CD4-positive, alpha-beta T cell treated with Interleukin-21 for 1 hour (primary cell): Measurements from ENCODE around the gene UFM1.
"Not testable (repeated sequence)": the region's sequence is repeated elsewhere in the genome, so short reads cannot be mapped to it uniquely, and the experiment has no call there.

Experiments
- DNase-seq: peaks from one replicate; pipeline ENCODE4 v3.0.0-alpha.2; 2020

UFM1 gene

GRCh38 chr13:38349390-38350113, at the start of gene UFM1:
Gene UFM1 (plus strand): TSS chr13:38349851. CDS start chr13:38349920, 69 bp downstream.
- peak; percentile 91 for DNase-seq

DNA sequence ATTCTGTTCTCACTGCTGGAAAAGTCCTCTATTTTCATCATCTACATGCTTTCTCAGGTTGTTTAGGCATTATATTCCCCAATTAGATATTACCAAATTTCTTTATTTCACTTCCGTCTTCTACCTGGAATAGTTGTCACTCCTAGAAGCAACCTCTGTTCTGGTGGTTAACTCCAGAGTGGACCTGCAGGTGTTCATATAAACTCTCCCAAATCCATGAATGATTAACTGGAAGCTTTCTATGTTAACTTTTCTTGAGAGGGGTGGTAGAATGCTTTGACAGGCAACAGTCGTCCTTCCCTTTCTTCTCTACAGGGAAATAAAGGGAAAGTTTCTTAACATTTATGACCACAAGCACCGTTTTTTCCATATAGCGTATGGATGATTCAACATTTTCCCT, 48.4 kb upstream of the UFM1 start:
- DNase-seq, result no peak

- DNase-seq, result no peak
Observed at GRCh38 chr13:38303816-38304320, 45.8 kb upstream of the UFM1 start.

DNA sequence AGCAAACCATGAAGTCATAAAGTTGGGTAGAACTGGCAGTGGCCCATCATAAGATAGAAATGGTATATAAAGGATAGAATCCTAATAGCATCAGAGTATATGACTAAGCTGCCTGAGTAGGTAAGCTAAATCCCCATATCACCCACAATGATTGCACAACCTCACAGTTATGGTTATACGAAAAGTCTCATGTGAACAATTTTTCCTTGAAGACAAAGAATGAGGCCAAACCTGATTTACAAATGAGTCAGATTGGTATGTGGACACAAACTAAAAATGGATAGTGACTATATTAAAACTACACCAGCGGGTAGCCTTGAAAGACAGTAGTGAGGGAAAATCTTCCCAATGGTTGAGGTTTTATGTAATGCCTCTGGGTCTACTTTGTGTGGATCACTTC, 40.9 kb upstream of the UFM1 start:
- DNase-seq, result no peak

DNA sequence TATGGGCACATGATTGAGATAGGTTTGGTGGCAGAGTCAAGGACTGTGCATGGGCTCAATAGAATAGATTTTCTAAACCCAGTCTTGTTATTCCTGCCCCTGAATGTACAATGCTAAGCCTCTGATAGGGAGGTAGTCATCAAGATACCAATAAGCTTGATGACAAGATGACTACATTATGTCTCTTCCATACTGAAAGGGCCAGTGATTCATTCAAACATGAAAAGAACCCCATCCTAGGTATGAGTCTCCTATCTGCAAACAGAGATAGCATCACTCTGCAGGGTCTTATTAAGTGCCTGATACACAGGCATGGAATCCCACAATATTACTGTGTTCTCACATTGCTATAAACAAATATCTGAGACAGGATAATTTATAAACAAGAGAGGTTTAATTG, 40.3 kb upstream of the UFM1 start:
- DNase-seq, result no peak

GRCh38 chr13:38311175-38311574, 38.5 kb upstream of the UFM1 start:
- not testable (repeated sequence) for DNase-seq

- no peak for DNase-seq
Observed at GRCh38 chr13:38316129-38316528, 33.5 kb upstream of the UFM1 start.

- DNase-seq, result no peak
Observed at GRCh38 chr13:38321654-38322053, 28.0 kb upstream of the UFM1 start.

DNA sequence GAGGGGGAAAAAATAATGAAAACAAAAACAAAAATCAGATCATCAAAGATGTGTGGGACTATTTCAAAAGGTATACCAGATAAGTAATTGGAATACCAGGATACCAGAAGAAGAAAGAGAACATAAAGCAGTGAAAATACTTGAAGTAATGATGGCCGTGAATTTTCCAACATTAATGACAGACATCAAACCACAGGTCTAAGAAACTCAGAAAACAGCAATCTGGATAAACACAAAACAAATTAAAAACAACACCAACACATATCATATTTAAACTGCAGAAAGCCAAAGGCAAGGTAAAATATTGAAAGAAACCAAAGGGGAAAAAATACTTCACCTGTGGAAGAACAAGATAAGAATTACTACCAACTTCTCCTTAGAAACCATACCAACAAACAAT, 24.2 kb upstream of the UFM1 start:
- DNase-seq, result no peak

GRCh38 chr13:38328699-38329098, 21.0 kb upstream of the UFM1 start:
- DNase-seq, result no peak

- DNase-seq, result no peak
Observed at GRCh38 chr13:38334845-38335244, 14.8 kb upstream of the UFM1 start.

- DNase-seq, result no peak
Observed at GRCh38 chr13:38338089-38338488, 11.6 kb upstream of the UFM1 start.

- DNase-seq, result no peak
Observed at GRCh38 chr13:38340624-38341023, 9.0 kb upstream of the UFM1 start.

DNA sequence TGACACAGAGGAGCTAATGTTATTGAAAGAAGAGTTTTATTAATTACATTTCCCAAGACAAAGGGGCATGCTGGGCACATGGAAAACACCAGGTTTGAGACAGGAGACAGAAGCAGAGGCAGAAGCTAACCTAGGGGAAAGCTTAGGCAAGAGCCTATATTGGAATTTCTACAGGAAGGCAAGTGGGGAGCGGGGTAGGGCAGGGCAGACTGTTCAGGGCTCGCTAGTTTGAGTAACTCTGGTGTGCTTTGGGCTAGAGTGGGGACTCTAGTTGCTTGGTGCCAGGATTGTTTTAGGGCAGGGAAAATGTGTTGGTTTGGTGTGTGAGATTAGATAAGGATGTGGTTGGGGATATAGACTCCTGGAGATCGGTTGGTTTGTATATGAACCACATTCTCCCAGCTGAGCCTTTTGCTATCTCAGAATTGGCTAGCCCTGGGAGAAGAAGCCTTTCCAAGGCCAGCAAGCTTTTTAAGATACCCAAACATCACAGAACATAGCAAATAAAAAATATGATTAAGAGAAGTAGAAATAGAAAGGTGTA, 8.4 kb upstream of the UFM1 start:
- DNase-seq, result no peak

- no peak for DNase-seq
Observed at GRCh38 chr13:38346764-38347163, 2.9 kb upstream of the UFM1 start.

- DNase-seq, result peak; percentile 18
Observed at GRCh38 chr13:38348861-38349389, 726 bp upstream of the UFM1 start.

DNA sequence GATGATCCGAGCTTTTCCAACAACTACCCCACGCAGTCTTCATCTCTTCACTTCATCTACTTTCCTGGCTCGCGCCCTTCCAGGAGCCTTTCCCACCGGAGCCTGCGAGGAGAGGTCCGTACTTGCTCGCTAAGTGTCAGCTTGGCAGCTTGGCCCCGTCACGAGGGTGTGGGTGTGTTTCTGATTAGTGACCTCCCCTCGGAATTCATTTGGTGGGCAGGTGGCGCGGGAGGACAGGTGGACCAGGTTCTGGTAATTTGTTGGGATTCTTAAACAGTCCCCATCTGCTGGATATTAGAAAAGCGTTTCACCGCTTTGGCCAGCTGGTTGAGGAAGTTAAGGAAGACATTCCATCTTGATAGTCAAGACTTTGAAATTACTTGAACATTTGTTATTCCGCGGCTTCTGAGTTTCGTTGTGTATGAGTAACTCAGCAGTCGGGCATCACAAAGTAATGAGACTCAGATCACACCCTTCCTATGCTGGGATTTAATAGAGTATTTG, 515 bp downstream of the UFM1 start:
- peak; percentile 56 for DNase-seq

- DNase-seq, result no peak
Observed at GRCh38 chr13:38355595-38356119, 6.0 kb downstream of the UFM1 start.

GRCh38 chr13:38358684-38359083, 9.0 kb downstream of the UFM1 start:
- no peak for DNase-seq

GRCh38 chr13:38361542-38362262, 12.1 kb downstream of the UFM1 start:
- DNase-seq, result no peak

- no peak for DNase-seq
Observed at GRCh38 chr13:38363219-38363618, 13.6 kb downstream of the UFM1 start.

GRCh38 chr13:38363746-38364145, 14.1 kb downstream of the UFM1 start:
- not testable (repeated sequence) for DNase-seq

DNA sequence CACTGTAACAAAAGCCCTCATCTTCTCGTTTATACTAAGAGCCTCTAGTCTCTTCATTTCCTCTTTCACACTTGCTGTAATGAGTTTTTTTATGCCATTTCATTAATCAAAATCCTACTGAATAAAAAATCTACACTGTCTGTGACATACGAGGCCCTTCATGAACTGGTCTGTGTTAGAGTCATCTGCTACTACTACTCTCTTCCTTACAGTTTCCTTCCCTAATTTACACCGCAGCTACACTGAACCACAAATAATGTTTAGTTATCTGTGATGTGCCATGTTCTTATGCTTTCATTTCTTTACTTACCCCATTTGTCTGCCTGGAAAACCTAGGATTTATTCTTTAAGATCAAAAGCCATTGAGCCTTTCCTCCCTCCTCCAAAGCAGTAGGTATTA, 16.0 kb downstream of the UFM1 start:
- no peak for DNase-seq
